ENCODE results near the gene SLC22A8.
"Not testable (repeated sequence)": the region's sequence is repeated elsewhere in the genome, so short reads cannot be mapped to it uniquely, and the experiment has no call there.

Gene SLC22A8

DNA sequence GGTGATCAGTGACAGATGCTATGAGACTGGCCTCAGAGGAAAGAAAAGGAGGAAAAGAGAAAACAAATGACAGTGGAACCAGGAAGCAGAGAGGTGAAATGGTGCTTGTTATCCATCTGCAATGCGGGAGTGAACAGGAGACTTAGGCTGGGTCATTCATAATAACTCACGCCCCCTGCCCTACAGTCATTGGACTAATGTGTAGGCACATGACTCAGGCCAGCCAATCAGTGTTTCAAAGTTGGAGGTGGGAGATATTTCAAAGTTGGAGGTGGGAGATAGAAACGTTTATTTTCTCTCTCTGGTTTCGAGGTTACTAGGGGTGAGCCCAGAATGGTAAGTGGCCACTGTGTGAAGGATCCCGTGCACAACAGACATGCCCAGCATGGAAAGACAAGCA, 61.2 kb downstream of the SLC22A8 start:
- TF ChIP-seq, protein P1, sequence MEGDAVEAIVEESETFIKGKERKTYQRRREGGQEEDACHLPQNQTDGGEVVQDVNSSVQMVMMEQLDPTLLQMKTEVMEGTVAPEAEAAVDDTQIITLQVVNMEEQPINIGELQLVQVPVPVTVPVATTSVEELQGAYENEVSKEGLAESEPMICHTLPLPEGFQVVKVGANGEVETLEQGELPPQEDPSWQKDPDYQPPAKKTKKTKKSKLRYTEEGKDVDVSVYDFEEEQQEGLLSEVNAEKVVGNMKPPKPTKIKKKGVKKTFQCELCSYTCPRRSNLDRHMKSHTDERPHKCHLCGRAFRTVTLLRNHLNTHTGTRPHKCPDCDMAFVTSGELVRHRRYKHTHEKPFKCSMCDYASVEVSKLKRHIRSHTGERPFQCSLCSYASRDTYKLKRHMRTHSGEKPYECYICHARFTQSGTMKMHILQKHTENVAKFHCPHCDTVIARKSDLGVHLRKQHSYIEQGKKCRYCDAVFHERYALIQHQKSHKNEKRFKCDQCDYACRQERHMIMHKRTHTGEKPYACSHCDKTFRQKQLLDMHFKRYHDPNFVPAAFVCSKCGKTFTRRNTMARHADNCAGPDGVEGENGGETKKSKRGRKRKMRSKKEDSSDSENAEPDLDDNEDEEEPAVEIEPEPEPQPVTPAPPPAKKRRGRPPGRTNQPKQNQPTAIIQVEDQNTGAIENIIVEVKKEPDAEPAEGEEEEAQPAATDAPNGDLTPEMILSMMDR (conservative IDR thresholded peaks at IDR 0.05): no peak
- no peak overlapping the region for H3K27ac ChIP-seq

DNA sequence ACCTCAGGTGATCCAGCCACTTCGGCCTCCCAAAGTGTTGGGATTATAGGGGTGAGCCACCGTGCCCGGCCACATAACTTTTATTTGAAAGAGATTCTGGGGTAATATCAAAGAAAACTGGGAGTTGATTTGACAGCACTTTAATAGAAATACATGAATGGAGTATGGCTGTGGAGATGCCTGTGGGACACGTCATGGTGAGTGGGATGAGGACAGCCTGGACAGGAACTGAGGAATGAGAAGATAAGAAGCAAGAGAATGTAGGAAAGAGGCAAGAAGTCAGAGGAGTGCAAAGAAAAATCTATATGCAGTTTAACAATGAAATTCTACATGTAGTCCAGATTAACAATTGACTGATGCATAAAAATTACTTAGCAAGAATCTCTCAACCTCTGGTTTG, 61.8 kb downstream of the SLC22A8 start:
- TF ChIP-seq, protein P1 (conservative IDR thresholded peaks at IDR 0.05): no peak
- no peak overlapping the region for H3K27ac ChIP-seq

DNA sequence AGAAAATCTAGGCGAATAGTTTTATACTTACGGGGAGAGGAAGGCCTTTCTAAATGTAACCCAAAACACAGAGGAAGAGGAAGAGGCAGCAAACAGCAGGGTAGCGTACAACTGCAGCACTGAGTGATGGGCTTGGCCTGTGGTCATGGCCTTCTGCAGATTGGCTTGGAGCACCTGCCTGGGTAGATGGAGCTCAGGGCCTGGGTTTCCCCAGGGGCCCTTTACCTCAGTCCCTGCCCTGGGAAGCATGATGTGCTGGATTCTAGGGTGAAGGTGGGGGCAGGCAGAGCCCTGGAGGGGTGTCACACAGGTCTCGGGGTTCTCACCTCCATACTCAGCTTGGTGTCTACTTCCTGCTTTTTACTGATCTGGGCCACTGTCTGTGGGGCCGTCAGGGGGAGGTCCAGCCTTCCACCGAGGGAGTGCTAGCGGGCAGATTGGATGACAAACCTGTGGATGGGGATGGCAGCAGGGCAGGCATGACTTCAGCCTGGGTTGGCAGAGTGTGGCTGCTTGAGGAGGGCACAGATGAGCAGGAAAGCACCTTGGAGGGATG, 66.8 kb downstream of the SLC22A8 start:
- H3K27ac ChIP-seq: no peak overlapping the region
- TF ChIP-seq, protein P1 (conservative IDR thresholded peaks at IDR 0.05): no peak

DNA sequence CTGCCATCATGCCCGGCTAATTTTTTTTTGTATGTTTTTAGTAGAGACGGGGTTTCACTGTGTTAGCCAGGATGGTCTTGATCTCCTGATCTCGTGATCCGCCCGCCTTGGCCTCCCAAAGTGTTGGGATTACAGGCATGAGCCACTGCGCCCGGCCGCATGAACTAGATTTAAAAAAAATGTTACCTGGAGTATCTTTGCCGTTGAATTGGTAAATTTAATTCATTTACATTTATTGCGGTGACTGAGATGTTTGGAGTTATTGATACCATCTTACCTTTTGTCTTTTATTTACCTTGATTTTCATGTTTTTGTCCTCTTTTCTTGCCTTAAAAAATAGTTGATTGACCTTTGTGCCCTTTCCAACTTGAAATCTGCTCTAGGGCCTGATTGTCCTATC, 70.1 kb downstream of the SLC22A8 start:
- not testable (repeated sequence) for H3K27ac ChIP-seq

Measured in VCaP (cell line).